Cardiac muscle cell (in vitro differentiated cells and primary cell): ENCODE results near the gene DSG4. TPM values are rescaled to one million over a fixed set of nuclear protein-coding genes. Genes with fewer than 3 reads are reported as not detected.

Experiments used
- DNase-seq, 2 donors: peaks; one replicate each; pipeline versions ENCODE4 v3.0.0 to v3.0.0-alpha.2; 2010 to 2017; ENCODE audit warnings: low read depth in 1 of 2, low spot score in 1 of 2
- H3K27ac ChIP-seq: fragments of 200-600 bp; sonication (generic); 2 replicates; pipeline ENCODE4 v1.5.1; 2016
- H3K27me3 ChIP-seq: fragments of 200-600 bp; sonication (generic); 2 replicates; pipeline ENCODE4 v1.6.0; 2016; ENCODE audit warnings: control low read depth
- H3K36me3 ChIP-seq: fragments of 200-600 bp; sonication (generic); 2 replicates; pipeline ENCODE4 v1.5.1; 2016; ENCODE audit warnings: control low read depth
- H3K4me1 ChIP-seq: fragments of 200-600 bp; sonication (generic); 2 replicates; pipeline ENCODE4 v1.8.1; 2017; ENCODE audit warnings: low read depth, mild to moderate bottlenecking, mixed run types
- H3K4me3 ChIP-seq: fragments of 200-600 bp; sonication (generic); 2 replicates; pipeline ENCODE4 v1.5.1; 2016; ENCODE audit warnings: mild to moderate bottlenecking
- H3K9me3 ChIP-seq: fragments of 200-600 bp; sonication (generic); 2 replicates; pipeline ENCODE4 v1.5.1; 2017; ENCODE audit warnings: low read depth, mild to moderate bottlenecking, control low read depth
- CTCF ChIP-seq: IDR thresholded peaks from 2 replicates; pipeline ENCODE4 v1.5.1; 2012; ENCODE audit warnings: low read depth, mild to moderate bottlenecking, low read length
- polyA plus RNA-seq: library from polyadenylated mRNA; unstranded; fragments of >200 nt; fragmentation: Nextera tagmentation; extraction: Ambion mirVana; gene quantifications from 2 replicates; pipeline ENCODE4 v1.2.1, GENCODE V29; 2016
- total RNA-seq: library from RNA; depleted of rRNA; stranded (reverse); fragments of >200 nt; gene quantifications from 2 replicates; pipeline ENCODE4 v1.2.3, GENCODE V29; 2016

The DSG4 gene
- total and polyA plus RNA-seq, 2 experiments from 2014 or later: not detected

GRCh38 chr18:31420032-31420431 is 43.5 kb downstream of the DSG4 start:
- Histone ChIP-seq H3K27ac (no peak overlapping the region), H3K9me3 (no peaks in the 10 kb centered on the region), H3K36me3 (no peaks in the 10 kb centered on the region), H3K27me3 (no peaks in the 10 kb centered on the region), H3K4me1 (no peaks in the 10 kb centered on the region), H3K4me3 (no peak overlapping the region)
- no peak for DNase-seq
- no peak for TF ChIP-seq CTCF

- Histone ChIP-seq H3K4me3 (no peak overlapping the region), H3K4me1 (no peaks in the 10 kb centered on the region), H3K27ac (no peak overlapping the region), H3K36me3 (no peaks in the 10 kb centered on the region), H3K27me3 (no peaks in the 10 kb centered on the region), H3K9me3 (no peaks in the 10 kb centered on the region)
- TF ChIP-seq CTCF: no peak
- DNase-seq: no peak
These were observed 43.9 kb downstream of the DSG4 start for GRCh38 chr18:31420524-31420923.

GRCh38 chr18:31424383-31424988 is 47.9 kb downstream of the DSG4 start:
- peak; percentile 59 to 71 for DNase-seq
- no peaks in the 10 kb centered on the region for H3K36me3 ChIP-seq
- H3K9me3 ChIP-seq: no peaks in the 10 kb centered on the region
- H3K4me3 ChIP-seq: no peak overlapping the region
- no peaks in the 10 kb centered on the region for H3K27me3 ChIP-seq
- H3K27ac ChIP-seq: no peak overlapping the region
- peak; percentile 86 for TF ChIP-seq CTCF
- H3K4me1 ChIP-seq: no peaks in the 10 kb centered on the region

- no peak for TF ChIP-seq CTCF
- H3K27ac ChIP-seq: no peak overlapping the region
- no peak for DNase-seq
These were observed 49.4 kb downstream of the DSG4 start for GRCh38 chr18:31426021-31426420.

GRCh38 chr18:31426871-31427406 is 50.4 kb downstream of the DSG4 start:
- H3K4me3 ChIP-seq: no peak overlapping the region
- no peak overlapping the region for H3K27ac ChIP-seq
- no peak for DNase-seq
- H3K9me3 ChIP-seq: no peaks in the 10 kb centered on the region
- H3K27me3 ChIP-seq: no peaks in the 10 kb centered on the region
- no peaks in the 10 kb centered on the region for H3K36me3 ChIP-seq
- no peak for TF ChIP-seq CTCF
- H3K4me1 ChIP-seq: no peaks in the 10 kb centered on the region

More at GRCh38 chr18:31426021-31426420, 49.4 kb downstream of the DSG4 start:
- Histone ChIP-seq H3K27me3 (no peaks in the 10 kb centered on the region), H3K36me3 (no peaks in the 10 kb centered on the region), H3K4me3 (no peak overlapping the region), H3K4me1 (no peaks in the 10 kb centered on the region), H3K9me3 (no peaks in the 10 kb centered on the region)

- Histone ChIP-seq H3K36me3 (no peaks in the 10 kb centered on the region), H3K4me3 (no peak overlapping the region), H3K27ac (no peak overlapping the region), H3K9me3 (no peaks in the 10 kb centered on the region), H3K4me1 (no peaks in the 10 kb centered on the region), H3K27me3 (no peaks in the 10 kb centered on the region)
- TF ChIP-seq CTCF: no peak
- no peak for DNase-seq
These were observed 51.6 kb downstream of the DSG4 start for GRCh38 chr18:31428211-31428610.
